Transverse colon (tissue), 4 donors: Measurements from ENCODE around the gene SPRR2B.

Experiments used
- CTCF ChIP-seq, 5 experiments: fragments of 200-600 bp in 3 of 5; fragments of 450-650 bp in 2 of 5; sonication (generic) in 3 of 5; IDR thresholded peaks; 1 replicate in 2 of 5; 2 replicates in 3 of 5; pipeline ENCODE4 v1.5.1; 2016 to 2017; ENCODE audit warnings: antibody characterized with exemption in 5 of 5, inconsistent platforms in 3 of 5, mild to moderate bottlenecking in 2 of 5, moderate library complexity in 1 of 5
- EP300 ChIP-seq: sonication (generic); formaldehyde crosslinking; IDR thresholded peaks from one replicate; pipeline ENCODE4 v1.6.1; 2017; ENCODE audit warnings: antibody characterized with exemption, low read depth
- POLR2A ChIP-seq: fragments of 450-650 bp; IDR thresholded peaks from one replicate; pipeline ENCODE4 v1.6.1; 2016; ENCODE audit warnings: antibody characterized with exemption, mild to moderate bottlenecking, moderate library complexity
- POLR2AphosphoS5 ChIP-seq, 3 donors: sonication (generic); formaldehyde crosslinking; IDR thresholded peaks; one replicate each; pipeline ENCODE4 v1.6.1; 2016; ENCODE audit warnings: antibody characterized with exemption in 3 of 3

DNA sequence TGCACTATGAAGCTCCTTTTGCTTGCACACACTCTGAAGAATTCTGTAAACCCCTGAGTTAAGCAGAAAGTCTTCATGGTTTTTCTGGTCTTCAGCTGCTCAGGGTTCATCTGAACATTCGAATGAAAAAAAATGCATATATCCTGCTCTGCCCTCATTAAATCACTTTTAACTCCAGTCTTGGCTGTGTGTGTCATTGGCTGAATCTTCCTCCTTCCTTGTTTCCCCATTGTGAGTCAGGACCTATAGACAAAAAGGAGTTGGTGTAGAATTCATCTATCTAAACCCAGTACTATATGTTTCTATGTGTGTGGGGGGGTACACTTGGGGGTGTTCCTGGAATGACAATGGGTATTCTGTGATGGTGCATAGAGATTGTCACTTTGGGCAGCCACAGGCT lies 47.0 kb downstream of the SPRR2B start:
- TF ChIP-seq POLR2A (no peak), EP300 (no peak), CTCF (IDR thresholded peaks at IDR 0.05) (no peak), POLR2AphosphoS5 (IDR thresholded peaks at IDR 0.05) (no peak)
